HCEC 1CT (cell line): Measurements from ENCODE around the gene THAP3.
"Not testable (repeated sequence)": the region's sequence is repeated elsewhere in the genome, so short reads cannot be mapped to it uniquely, and the experiment has no call there.

Source experiments
- DNase-seq: peaks from one replicate; pipeline ENCODE4 v3.0.0-alpha.2; 2017

Gene THAP3

DNA sequence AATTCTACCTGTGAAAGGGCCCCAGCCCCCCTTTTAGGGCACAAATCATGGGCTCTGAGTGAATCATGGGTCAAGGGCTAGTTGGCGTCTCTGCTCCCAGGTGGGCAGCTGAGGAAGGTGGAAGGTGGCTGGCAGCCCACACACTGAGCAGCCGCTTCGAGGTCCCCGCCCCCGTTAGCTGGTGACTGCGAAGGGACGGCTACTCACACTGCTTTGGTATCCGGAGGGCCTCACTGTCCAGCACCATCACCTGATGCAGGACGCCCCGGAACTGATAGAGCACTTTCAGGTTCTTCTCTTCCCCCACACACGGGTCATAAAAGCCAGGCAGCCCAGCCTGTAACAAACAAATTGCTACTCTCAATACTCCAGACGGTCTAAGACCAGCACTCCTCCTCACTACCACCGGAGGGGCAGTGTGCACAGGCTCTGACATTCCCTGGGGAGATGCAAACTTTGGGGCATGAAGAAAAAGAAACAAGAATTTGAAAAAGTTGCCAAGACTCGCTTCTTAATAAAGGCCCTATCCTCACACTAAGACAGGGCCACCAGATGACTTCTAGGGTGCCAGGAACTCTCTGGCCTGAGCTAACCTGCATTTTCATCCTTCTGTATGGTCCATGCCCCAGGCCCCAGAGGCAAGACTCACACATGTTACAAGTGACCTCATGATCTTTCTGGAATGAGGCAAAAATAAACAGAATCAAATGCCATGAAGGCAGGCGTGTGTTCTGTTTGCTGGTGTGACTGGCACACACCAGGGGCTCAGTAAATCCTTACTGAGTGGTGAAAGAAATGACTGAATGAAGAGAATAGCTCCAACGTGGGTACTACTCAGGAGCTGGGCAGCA lies 11.5 kb downstream of the THAP3 start:
- DNase-seq = no peak

GRCh38 chr1:6636778-6637177 lies 12.1 kb downstream of the THAP3 start:
- DNase-seq = not testable (repeated sequence)

- DNase-seq = no peak
These were observed 13.1 kb downstream of the THAP3 start for GRCh38 chr1:6637770-6638169.

DNA sequence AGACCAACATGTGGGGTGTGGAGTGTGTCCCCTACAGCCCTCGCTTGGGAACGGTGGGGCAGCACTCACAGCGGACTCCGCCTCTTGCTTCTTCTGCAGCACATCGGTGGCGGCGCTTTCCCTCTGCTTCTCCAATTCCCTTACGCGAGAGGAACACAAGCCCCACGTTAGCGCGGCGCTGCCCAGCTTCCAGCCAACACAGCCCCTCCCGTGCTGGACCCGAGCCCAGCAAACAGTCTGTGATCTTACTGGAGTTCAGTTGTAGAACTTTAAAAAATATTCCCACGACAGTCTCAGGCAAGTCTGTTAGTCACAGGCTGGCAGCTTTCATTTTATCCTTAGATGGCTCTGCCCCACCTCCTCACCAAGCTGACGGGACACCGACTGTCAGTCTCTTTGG lies 13.6 kb downstream of the THAP3 start:
- DNase-seq = no peak

GRCh38 chr1:6640867-6641266 lies 16.2 kb downstream of the THAP3 start:
- not testable (repeated sequence) for DNase-seq

DNA sequence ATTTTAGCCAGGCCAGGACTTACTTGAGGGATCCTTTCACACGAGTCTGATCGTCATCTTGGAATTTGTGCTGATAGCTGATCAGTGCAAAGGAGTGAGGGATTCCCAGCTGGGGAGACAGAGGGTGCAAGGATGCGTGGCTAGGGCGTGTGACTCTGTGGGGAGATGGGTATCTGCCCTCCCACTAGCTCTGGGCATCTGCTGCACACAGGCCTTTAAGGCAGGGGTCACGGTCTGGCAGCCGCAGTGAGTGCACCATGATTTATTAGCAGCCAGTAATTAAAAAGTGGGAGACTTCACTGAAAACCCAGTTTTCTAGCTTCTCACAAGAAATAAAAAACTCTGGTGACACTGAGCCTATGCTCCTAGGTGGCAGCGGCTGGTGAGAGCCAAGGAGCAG lies 20.4 kb downstream of the THAP3 start:
- DNase-seq = no peak

DNA sequence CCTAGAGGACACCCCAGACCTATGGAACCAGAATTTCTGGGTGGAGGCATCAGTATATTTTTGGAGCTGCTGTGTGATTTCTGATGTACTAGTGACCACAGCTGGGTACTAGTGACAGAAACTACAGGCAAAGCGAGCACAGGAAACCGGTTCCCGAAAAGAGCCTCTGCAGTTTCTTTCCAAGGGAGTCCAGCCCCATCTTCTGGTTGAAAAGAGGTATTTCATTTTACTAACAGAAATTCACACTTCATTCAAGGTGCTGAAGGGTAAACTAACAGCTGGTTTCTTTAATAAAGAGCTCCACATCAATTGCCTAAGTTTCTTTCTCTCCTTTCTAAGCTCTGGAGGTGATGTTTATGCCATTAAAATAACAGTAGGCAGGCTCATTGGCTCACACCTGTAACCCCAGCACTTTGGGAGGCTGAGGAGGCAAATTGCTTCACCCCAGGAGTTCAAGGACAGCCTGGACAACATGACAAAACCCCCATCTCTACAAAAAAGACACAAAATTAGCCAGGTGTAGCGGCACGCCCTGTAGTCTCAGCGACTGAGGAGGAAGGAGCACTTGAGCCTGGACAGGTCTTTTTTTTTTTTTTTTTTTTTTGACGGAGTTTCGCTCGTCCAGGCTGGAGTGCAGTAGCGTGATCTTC lies 22.0 kb downstream of the THAP3 start:
- peak; percentile 45 for DNase-seq

- no peak for DNase-seq
These were observed 23.9 kb downstream of the THAP3 start for GRCh38 chr1:6648556-6648955.

DNA sequence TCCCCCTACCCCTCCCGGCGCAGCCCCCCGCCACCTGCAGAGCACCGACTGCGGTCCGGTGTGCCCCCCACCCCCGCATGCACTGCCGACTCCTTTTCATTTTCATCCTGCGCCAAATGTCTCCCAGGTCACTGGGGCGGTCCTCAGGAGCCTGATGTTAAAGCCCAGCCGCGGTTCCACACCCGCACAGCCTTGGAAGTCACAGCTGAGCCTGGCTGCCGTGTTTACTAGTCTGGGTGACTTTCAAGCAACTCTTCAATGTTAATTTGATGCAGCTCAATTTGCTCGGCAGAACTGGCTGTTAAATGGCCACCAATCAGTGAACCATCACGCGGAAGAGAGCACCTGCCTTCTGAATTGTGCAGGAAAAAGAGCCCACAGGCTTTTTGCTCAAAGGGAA lies 27.2 kb downstream of the THAP3 start:
- DNase-seq = no peak

DNA sequence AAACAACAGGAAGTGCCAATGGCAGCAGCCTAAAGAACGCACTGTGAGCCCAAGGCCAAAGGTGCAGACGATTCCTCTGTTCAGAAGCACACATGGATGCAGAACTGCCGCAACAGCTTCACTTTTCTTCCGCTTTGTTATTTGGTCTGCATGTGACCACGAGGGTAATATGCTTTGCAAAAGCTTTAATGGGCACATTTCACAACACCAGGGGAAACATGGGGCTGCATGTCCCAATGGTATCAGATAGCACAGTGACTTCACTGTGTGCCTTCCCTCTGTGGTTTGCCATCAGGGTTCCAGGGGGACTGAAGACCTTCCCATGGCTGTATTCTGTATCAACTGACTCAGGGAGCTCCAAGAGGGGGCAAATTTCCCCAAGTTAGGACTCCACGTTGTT lies 28.3 kb downstream of the THAP3 start:
- DNase-seq = no peak

- no peak for DNase-seq
These were observed 29.0 kb downstream of the THAP3 start for GRCh38 chr1:6653436-6654290.

- DNase-seq = no peak
These were observed 32.5 kb downstream of the THAP3 start for GRCh38 chr1:6657138-6657537.

DNA sequence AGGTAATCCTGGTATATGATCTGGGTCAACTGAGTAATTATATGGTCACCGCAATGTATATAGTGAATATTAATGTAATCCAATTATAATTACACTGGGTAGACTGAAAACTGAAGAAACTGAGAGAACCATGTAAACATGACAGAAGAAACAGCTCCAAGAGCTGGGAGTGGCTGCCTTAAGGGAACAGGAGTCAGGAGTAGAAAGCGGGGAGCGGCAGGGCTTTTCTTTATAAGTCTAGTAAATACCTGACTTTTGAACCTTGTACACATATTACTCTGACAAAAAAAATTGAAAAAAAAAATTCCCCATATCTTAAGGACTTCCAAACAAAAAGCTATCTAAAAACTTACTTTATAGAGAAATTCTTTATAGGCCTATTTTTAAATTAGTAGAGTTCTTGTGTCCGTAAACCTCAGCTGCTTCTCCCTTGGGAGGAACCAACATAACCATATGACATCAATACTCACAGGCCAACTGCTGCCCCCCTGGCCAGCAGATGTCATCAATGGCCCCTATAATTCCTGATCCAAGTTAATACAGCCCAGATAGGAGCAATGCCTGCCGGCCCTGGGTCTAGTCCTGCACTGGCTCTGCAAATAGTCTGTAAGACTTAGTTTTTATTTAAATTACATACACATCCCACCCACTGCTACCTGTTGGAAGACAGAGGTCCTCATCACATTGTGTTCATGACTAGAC lies 33.8 kb downstream of the THAP3 start:
- no peak for DNase-seq

GRCh38 chr1:6660415-6661049 lies 35.9 kb downstream of the THAP3 start:
- no peak for DNase-seq

DNA sequence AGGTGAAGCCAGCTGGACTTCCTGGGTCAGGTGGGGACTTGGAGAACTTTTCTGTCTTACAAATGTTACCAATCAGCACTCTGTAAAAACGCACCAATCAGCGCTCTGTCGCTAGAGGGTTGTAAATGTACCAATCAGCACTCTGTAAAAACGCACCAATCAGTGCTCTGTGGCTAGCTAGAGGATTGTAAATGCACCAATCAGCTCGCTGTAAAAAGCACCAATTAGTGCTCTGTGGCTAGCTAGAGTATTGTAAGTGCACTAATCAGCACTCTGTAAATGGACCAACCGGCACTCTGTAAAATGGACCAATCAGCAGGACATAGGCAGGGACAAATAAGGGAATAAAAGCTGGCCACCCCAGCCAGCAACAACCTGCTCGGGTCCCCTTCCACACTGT lies 37.8 kb downstream of the THAP3 start:
- not testable (repeated sequence) for DNase-seq

DNA sequence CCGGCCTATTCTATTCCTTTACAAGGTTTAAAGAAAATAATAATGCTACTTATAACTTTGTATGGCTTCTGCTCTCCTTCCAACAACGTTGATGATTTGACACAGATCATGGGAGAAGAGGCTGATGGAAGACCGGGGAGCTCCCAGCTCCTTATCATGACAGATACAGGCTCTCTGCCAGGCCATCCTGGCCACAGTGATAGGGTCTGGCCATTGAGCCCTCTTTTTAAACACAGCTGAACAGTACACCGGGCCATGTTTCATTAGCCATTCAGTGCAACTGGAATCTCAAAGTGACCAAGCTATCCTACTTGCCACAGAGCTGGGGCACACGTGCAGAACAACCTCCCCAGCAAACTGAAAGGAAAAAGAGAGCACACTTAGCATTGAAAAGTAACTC lies 42.0 kb downstream of the THAP3 start:
- no peak for DNase-seq

DNA sequence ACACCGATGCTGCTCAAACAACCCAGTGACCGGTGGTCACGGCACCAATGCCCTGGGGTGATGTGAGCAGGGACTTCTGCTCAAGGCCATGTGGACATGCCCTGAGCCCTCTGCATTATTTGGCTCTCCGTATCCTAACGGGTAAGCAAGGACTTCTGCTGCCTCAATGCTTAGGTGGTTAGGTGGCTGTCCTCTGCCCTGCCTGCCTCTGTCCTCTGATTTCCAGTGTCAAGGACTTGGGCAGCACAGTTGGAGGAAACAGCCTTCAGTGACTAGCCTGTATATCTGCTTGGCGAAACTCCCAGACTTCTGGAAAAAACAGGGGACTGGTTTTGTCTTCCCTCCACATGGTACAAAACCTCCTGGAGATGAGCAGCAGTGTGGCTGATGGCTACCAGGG lies 42.5 kb downstream of the THAP3 start:
- DNase-seq = no peak

- no peak for DNase-seq
These were observed 43.8 kb downstream of the THAP3 start for GRCh38 chr1:6668503-6668902.

GRCh38 chr1:6672558-6672957 lies 47.9 kb downstream of the THAP3 start:
- DNase-seq = no peak

DNA sequence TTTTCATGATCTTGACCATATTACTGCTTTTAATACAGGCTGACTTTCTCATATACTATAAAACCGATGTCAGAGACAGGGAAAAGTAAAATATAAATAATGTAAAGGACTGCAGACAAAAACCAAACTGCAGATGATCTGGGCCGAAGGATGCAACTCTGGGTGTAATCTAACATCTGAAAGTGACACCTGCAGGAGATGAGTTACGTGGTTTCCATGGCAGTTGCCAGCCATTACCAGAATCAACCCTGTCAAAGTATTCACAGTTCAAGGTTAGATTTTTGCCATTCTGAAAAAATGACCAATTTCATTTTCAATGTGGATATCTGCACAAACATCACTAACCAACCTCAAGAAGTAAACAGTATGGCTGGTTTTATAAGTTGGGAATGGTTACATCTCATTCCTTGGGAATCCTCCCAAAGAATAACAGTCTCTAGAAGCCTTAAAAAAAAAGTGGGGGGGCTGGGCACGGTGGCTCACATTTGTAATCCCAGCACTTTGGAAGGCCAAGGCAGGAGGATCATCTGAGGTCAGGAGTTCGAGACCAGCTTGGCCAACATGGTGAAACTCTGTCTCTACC lies 49.2 kb downstream of the THAP3 start:
- no peak for DNase-seq

DNA sequence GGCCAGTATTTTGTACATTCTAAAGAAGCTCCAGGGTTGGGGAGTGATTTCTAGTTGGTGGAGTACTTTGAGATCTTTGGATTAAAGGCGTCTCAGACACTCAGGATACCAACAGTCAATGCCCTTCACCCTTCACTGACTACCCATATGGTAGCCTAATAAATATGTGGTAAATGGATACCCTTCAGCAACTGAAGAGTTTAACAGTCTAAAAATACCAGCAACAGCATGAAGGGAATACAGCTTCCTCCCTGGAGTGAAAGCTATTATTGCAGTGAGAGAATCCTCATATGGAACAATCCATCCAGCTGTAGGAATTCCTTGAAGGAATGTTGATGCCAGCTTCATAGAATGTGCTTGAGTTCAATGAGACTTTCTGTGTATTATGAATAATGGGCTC lies 50.1 kb downstream of the THAP3 start:
- no peak for DNase-seq

GRCh38 chr1:6675941-6676340 lies 51.3 kb downstream of the THAP3 start:
- no peak for DNase-seq
